Heart right ventricle (tissue), 16 donors: ENCODE measurements around the gene UQCC5. TPM values are rescaled to one million over a fixed set of nuclear protein-coding genes. Genes with fewer than 3 reads are reported as not detected.
"Not testable (repeated sequence)": the region's sequence is repeated elsewhere in the genome, so short reads cannot be mapped to it uniquely, and the experiment has no call there.

ENCODE experiments used
- ATAC-seq, 8 donors: fragments of 200-7000 bp; cut with Tn5 transposase; one replicate each; pipeline ENCODE4 v1.9.1; 2020; ENCODE audit warnings: mild to moderate bottlenecking in 8 of 8, moderate library complexity in 8 of 8, moderate number of reproducible peaks in 1 of 8
- DNase-seq, 2 donors: peaks; one replicate each; pipeline ENCODE4 v3.0.0-alpha.2; 2020
- H3K27ac ChIP-seq, 10 donors: fragments of 200-600 bp; sonication (generic) in 2 of 10; one replicate each; pipeline versions ENCODE4 v1.5.0 to v1.8.0; 2020 to 2022; ENCODE audit warnings: mild to moderate bottlenecking in 3 of 10
- H3K27me3 ChIP-seq, 7 donors: fragments of 200-600 bp; one replicate each; pipeline ENCODE4 v1.8.0; 2021 to 2022; ENCODE audit warnings: mild to moderate bottlenecking in 2 of 7
- H3K36me3 ChIP-seq, 9 donors: fragments of 200-600 bp; sonication (generic) in 1 of 9; one replicate each; pipeline versions ENCODE4 v1.5.0 to v1.8.0; 2020 to 2022; ENCODE audit warnings: mild to moderate bottlenecking in 2 of 9
- H3K4me1 ChIP-seq, 9 donors: fragments of 200-600 bp; sonication (generic) in 1 of 9; one replicate each; pipeline versions ENCODE4 v1.5.0 to v1.8.0; 2020 to 2022; ENCODE audit warnings: mild to moderate bottlenecking in 4 of 9
- H3K4me3 ChIP-seq, 10 donors: fragments of 200-600 bp; sonication (generic) in 2 of 10; one replicate each; pipeline versions ENCODE4 v1.5.0 to v1.8.0; 2020 to 2022; ENCODE audit warnings: mild to moderate bottlenecking in 7 of 10, moderate library complexity in 2 of 10
- H3K9me3 ChIP-seq, 11 donors: fragments of 200-600 bp in 10 of 11; sonication (generic) in 2 of 11; one replicate each; pipeline versions ENCODE4 v1.5.0 to v1.8.0; 2013 to 2022; ENCODE audit warnings: mild to moderate bottlenecking in 2 of 11, control low read depth in 1 of 11, moderate library complexity in 1 of 11
- CTCF ChIP-seq, 9 donors: fragments of 200-600 bp; sonication (generic) in 2 of 9; IDR thresholded peaks; one replicate each; pipeline versions ENCODE4 v1.5.0 to v1.8.0; 2021 to 2022; ENCODE audit warnings: antibody characterized with exemption in 9 of 9, mild to moderate bottlenecking in 5 of 9, moderate library complexity in 1 of 9
- WGBS, 2 donors: extraction: QIAGEN DNeasy Blood & Tissue Kit; methylation state at CpG; one replicate each; pipeline ENCODE4 v1.1.7; 2013; ENCODE audit warnings: inconsistent platforms in 1 of 2; 5-methylcytosine and 5-hydroxymethylcytosine counted together
- intact Hi-C, 10 donors: fragments of 100-400 bp; cut with DNase I; formaldehyde crosslinking; loops; one replicate each; pipeline versions ENCODE4 v1.11.1 to v1.14.2; 2022
- polyA plus RNA-seq, 2 donors: library from polyadenylated mRNA; stranded (reverse); fragments of 200-250 nt; gene quantifications; one replicate each; pipeline ENCODE4 v1.2.3, GENCODE V29; 2013
- total RNA-seq, 10 donors: library from RNA; stranded (reverse); fragmentation: NEBNext Ultra II Directional in 3 of 10; extraction: Animal tissue kit (Norgen Biotek cat#: 25700) in 3 of 10; gene quantifications; one replicate each; pipeline versions ENCODE4 v1.2.1 to v1.2.4, GENCODE V29; 2021 to 2023
- donor health status: Arrhythmogenic right ventricular cardiomyopathy.
- donor health status: ischemic (EF 13 %, LVEDD 7.1; RV severe dilation, severe dysfunction).
- donor health status: healthy with polysubstance abuse.
- donor health status: DM: no; HTN: yes; CAD: no.
- donor health status: DM: no; HTN: no; CAD: no.
- donor health status: ischemic (EF 25% LVEDD 6.9; RV normal size, moderate dysfunction).
- donor health status: ischemic (EF 25% LVEDD 5.7; RV mildly dilated, moderate dysfunction).
- donor health status: healthy.
- donor health status: DM: yes; HTN: yes; CAD: no.
- donor health status: Ischemic cardiomyopathy.
- donor health status: ischemic (EF 35%, LVEDD 5.7; RV mildly dilated, moderate dysfunction).
- donor health status: nonischemic (EF 11% LVEDD 7.7; RV severe dilation, severe dysfunction).
- donor health status: DM: yes; HTN: yes; CAD: no.
- donor health status: PGD.
- donor health status: ischemic (EF 29% LVEDD 5.4; RV normal size, mild dysfunction).
- donor health status: nonischemic (EF 23%, LVEDD 6.1; RV moderate dilation, normal function).

UQCC5 gene
- total and polyA plus RNA-seq, 12 donors: 30.2 to 147 (median 70.3) TPM

GRCh38 chr3:52524258-52524751 is 12.1 kb upstream of the UQCC5 start:
- no peaks in the 10 kb centered on the region for H3K9me3 ChIP-seq
- peaks cover 0 to 98% (median 19%) of the 10 kb centered on the region in 9 donors for H3K36me3 ChIP-seq
- ATAC-seq (no peak), DNase-seq (no peak)
- intact Hi-C loops: loop anchor here in 1 of 10 donors (5.0 kb wide), 1 partner anchor 42 kb away; no protein-coding TSS in a partner anchor
- WGBS, 2 donors: 93% methylated on average over 18 of the region's 18 CpGs
- H3K27ac ChIP-seq: peak overlapping the region; percentile 56 to 91 (median 80)
- H3K4me1 ChIP-seq: peaks cover 20 to 51% (median 35%) of the 10 kb centered on the region in 9 donors
- TF ChIP-seq CTCF (IDR thresholded peaks at IDR 0.05): no peak
- no peaks in the 10 kb centered on the region for H3K27me3 ChIP-seq
- H3K4me3 ChIP-seq: no peak overlapping the region

GRCh38 chr3:52524752-52525679 is 11.4 kb upstream of the UQCC5 start:
- Histone ChIP-seq H3K4me1 (peaks cover 27 to 58% (median 42%) of the 10 kb centered on the region in 9 donors), H3K27ac (peak overlapping the region; percentile 63 to 91 (median 80)), H3K9me3 (no peaks in the 10 kb centered on the region), H3K4me3 (no peak overlapping the region), H3K27me3 (no peaks in the 10 kb centered on the region), H3K36me3 (peaks cover 0 to 91% (median 19%) of the 10 kb centered on the region in 9 donors)
- peak; percentile 13 to 71 (median 49) for ATAC-seq
- intact Hi-C loops: loop anchor here in 2 of 10 donors (5.0 kb wide), 2 partner anchors 33 to 43 kb away; no protein-coding TSS in a partner anchor
- 54 to 59% methylated on average over 34 of the region's 34 CpGs for WGBS, 2 donors
- DNase-seq: peak; percentile 74 to 82
- no peak for TF ChIP-seq CTCF (IDR thresholded peaks at IDR 0.05)

DNA sequence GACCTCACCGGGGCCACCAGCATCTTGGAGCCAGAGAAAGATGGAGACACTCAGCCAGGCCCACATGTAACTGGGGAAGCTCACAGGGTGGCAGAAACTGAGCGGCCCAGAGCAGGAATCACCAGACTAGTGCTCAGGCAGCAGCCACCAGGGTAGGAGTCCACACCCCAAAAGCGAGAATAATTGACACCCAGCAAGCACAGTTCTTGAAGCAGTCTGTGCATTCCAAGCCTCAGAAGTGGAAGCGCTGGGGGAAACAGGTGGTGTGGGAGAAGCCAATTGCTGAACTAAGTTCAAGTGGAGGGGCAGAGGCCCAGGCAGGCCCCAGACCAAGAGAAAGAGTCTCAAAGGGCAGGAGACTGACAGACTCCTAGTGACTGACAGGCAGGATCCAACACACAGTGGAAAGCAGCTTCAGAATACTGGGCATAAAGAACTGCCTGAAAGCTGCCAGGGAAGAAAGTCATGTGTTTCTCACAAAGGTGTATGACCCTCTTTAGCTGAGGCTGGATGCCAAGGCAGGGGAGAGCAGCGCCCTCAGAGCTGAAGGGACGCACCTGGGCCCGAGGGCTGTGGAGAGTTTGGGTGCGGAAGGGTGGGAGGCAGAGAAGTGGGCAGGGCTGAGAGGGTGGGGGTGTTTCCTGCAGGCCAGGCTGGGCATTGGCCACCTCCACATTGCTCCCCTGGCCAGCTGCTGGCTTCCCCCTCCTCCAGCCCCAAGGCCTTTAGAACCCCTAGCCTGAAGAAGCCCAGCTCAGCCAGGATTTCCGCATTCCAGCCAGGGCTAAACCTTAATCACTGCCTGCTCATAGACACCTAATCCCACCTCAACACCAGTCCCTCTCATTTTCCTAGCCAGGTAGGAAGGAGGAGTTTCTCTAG is 10.5 kb upstream of the UQCC5 start:
- Histone ChIP-seq H3K36me3 (peaks cover 0 to 82% (median 19%) of the 10 kb centered on the region in 9 donors), H3K4me1 (peaks cover 37 to 67% (median 51%) of the 10 kb centered on the region in 9 donors), H3K9me3 (no peaks in the 10 kb centered on the region), H3K27ac (peak overlapping the region; percentile 63 to 91 (median 80)), H3K4me3 (no peak overlapping the region), H3K27me3 (no peaks in the 10 kb centered on the region)
- DNase-seq (peak in 1 of 2 donors; percentile 11), ATAC-seq (peak in 1 of 8 donors; percentile 11)
- intact Hi-C loops: loop anchor here in 1 of 10 donors (5.0 kb wide), 1 partner anchor 34 kb away; no protein-coding TSS in a partner anchor
- TF ChIP-seq CTCF (IDR thresholded peaks at IDR 0.05): no peak
- 70% methylated on average over 9 of the region's 9 CpGs for WGBS, 2 donors

DNA sequence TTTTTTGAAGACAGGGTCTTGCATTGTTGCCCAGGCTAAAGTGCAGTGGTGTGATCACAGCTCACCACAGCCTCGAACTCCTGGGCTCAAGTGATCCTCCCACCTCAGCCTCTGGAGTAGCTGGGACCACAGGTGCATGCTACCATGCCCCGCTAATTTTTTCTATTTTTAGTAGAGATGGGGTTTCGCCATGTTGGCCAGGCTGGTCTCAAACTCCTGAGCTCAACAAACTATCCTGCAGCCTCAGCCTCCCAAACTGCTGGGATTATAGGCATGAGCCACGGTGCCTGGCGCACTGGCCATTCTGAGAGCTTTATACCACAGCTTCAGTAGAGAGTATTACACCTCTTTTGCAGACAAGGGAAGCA is 9.8 kb upstream of the UQCC5 start:
- 93 to 94% methylated on average over 5 of the region's 5 CpGs for WGBS, 2 donors
- intact Hi-C loops: loop anchor here in 1 of 10 donors (5.0 kb wide), 1 partner anchor 34 kb away; no protein-coding TSS in a partner anchor
- not testable (repeated sequence) for ATAC-seq, H3K9me3 ChIP-seq, H3K4me3 ChIP-seq, DNase-seq, H3K27me3 ChIP-seq
- Histone ChIP-seq H3K27ac (peak overlapping the region in 9 of 10 donors; percentile 10 to 91 (median 80)), H3K4me1 (peaks cover 44 to 75% (median 58%) of the 10 kb centered on the region in 9 donors), H3K36me3 (peaks cover 0 to 75% (median 19%) of the 10 kb centered on the region in 9 donors)
